Common myeloid progenitor, CD34-positive (primary cell): ENCODE measurements around the gene YWHAB.

ENCODE experiments used
- CTCF ChIA-PET: fragments of 350-600 bp; sonication (Branson Sonifier 250); formaldehyde crosslinking; loops from one replicate; lab custom pipeline; 2021; ENCODE audit warnings: antibody characterized with exemption; lab: Charles Lee
- POLR2A ChIA-PET: fragments of 350-600 bp; sonication (Branson Sonifier 250); formaldehyde crosslinking; loops from one replicate; lab custom pipeline; 2021; ENCODE audit warnings: antibody characterized with exemption; lab: Charles Lee
- DNase-seq, 3 donors: peaks; one replicate each; pipeline versions ENCODE4 v3.0.0 to v3.0.0-alpha.2; 2013
- H3K27ac ChIP-seq, 2 experiments: 1 replicate in 1 of 2; 2 replicates in 1 of 2; pipeline ENCODE4 v1.7.0; 2013; ENCODE audit warnings: inconsistent platforms in 2 of 2, low read length in 2 of 2, mild to moderate bottlenecking in 2 of 2, low read depth in 1 of 2, moderate library complexity in 1 of 2; ENCODE audit not compliant: severe bottlenecking in 2 of 2, insufficient read depth in 1 of 2, poor library complexity in 1 of 2
- H3K27me3 ChIP-seq, 5 experiments: replicated peaks in 2 of 5; 1 replicate in 3 of 5; 2 replicates in 2 of 5; pipeline versions ENCODE4 v1.6.1 to v1.7.0; 2013; ENCODE audit warnings: low read length in 4 of 5, mild to moderate bottlenecking in 2 of 5, moderate library complexity in 2 of 5, inconsistent platforms in 1 of 5; ENCODE audit not compliant: insufficient read depth in 5 of 5, control insufficient read depth in 4 of 5
- H3K36me3 ChIP-seq, 4 experiments: 1 replicate in 2 of 4; 2 replicates in 2 of 4; pipeline versions ENCODE4 v1.6.1 to v1.7.0; 2013; ENCODE audit warnings: low read length in 3 of 4, control low read depth in 1 of 4, mild to moderate bottlenecking in 1 of 4; ENCODE audit not compliant: control insufficient read depth in 4 of 4, insufficient read depth in 4 of 4
- H3K4me1 ChIP-seq, 4 experiments: 1 replicate in 3 of 4; 2 replicates in 1 of 4; pipeline versions ENCODE4 v1.6.1 to v1.7.1; 2013; ENCODE audit warnings: low read length in 3 of 4, mild to moderate bottlenecking in 3 of 4, control low read depth in 1 of 4, inconsistent platforms in 1 of 4, moderate library complexity in 1 of 4; ENCODE audit not compliant: control insufficient read depth in 4 of 4, insufficient read depth in 4 of 4; ENCODE audit errors: control extremely low read depth in 1 of 4
- H3K4me3 ChIP-seq, 7 experiments: 1 replicate in 4 of 7; 2 replicates in 3 of 7; pipeline versions ENCODE4 v1.5.1 to v1.7.0; 2013; ENCODE audit warnings: mild to moderate bottlenecking in 7 of 7, low read length in 6 of 7, moderate library complexity in 6 of 7, inconsistent platforms in 2 of 7, low read depth in 2 of 7, control low read depth in 1 of 7; ENCODE audit not compliant: insufficient read depth in 4 of 7, control insufficient read depth in 1 of 7; ENCODE audit errors: extremely low read depth in 1 of 7
- H3K9me3 ChIP-seq, 5 experiments: 1 replicate in 4 of 5; 2 replicates in 1 of 5; pipeline versions ENCODE4 v1.6.1 to v1.7.1; 2013; ENCODE audit warnings: low read length in 4 of 5, mild to moderate bottlenecking in 2 of 5, inconsistent platforms in 1 of 5, low read depth in 1 of 5, moderate library complexity in 1 of 5; ENCODE audit not compliant: control insufficient read depth in 4 of 5, insufficient read depth in 2 of 5; ENCODE audit errors: control extremely low read depth in 1 of 5
- WGBS: methylation state at CpG from one replicate; pipeline ENCODE4 v1.1.5; 2013; ENCODE audit not compliant: insufficient coverage; 5-methylcytosine and 5-hydroxymethylcytosine counted together

YWHAB gene

DNA sequence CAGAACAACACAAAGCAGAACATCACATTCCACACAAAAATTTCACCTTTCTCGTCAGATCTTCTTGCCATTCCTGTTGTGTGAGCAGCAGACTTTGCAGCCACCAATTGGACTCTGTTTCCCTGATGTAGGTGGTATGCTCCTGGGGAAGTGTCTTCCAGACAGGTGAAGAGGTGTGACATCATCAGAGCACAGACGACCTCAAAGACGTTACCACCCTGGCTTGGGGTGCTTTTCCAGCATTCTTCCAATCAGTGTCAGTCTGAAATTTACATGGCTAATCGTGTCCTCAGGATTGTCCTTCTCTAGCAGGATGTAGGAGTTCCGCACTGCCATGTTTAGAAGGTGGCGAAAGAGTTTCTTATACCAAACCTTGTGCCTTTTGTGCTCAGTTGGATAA, 43.5 kb upstream of the YWHAB start:
- CTCF ChIA-PET = no interaction called here
- Histone ChIP-seq H3K4me1 (no peaks in the 10 kb centered on the region), H3K27me3 (peaks cover 0 to 26% (median 8%) of the 10 kb centered on the region in 5 experiments), H3K27ac (no peak overlapping the region), H3K36me3 (no peaks in the 10 kb centered on the region), H3K4me3 (no peak overlapping the region), H3K9me3 (peaks cover 0 to 4% (median 0%) of the 10 kb centered on the region in 5 experiments)
- POLR2A ChIA-PET = no interaction called here
- DNase-seq = no peak
- WGBS = 91% methylated on average over 6 of the region's 6 CpGs

DNA sequence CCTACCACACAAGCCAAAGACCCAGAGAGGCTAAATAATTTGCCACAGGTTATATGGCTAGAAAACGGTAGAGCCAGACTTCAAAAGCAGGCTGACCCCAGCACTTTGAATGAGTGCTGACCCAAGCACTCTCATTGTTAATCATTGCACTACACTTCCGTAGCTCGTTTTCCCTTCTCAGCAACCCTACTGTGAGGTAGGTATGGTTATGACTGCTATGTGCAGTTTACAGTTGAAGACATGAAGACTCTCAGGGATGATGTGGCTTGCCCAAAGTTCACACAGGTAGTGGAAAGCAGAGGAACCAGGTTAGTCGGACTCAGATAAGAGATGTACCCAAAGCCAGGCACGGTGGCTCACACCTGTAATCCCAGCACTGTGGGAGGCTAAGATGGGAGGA, 41.6 kb upstream of the YWHAB start:
- DNase-seq = no peak
- POLR2A ChIA-PET = no interaction called here
- H3K4me1 ChIP-seq = no peaks in the 10 kb centered on the region
- no peaks in the 10 kb centered on the region for H3K36me3 ChIP-seq
- CTCF ChIA-PET = no interaction called here
- peaks cover 0 to 2% (median 0%) of the 10 kb centered on the region in 5 experiments for H3K9me3 ChIP-seq
- H3K27ac ChIP-seq = no peak overlapping the region
- peaks cover 0 to 15% (median 7%) of the 10 kb centered on the region in 5 experiments for H3K27me3 ChIP-seq
- H3K4me3 ChIP-seq = no peak overlapping the region
- WGBS = 92% methylated on average over 3 of the region's 5 CpGs

DNA sequence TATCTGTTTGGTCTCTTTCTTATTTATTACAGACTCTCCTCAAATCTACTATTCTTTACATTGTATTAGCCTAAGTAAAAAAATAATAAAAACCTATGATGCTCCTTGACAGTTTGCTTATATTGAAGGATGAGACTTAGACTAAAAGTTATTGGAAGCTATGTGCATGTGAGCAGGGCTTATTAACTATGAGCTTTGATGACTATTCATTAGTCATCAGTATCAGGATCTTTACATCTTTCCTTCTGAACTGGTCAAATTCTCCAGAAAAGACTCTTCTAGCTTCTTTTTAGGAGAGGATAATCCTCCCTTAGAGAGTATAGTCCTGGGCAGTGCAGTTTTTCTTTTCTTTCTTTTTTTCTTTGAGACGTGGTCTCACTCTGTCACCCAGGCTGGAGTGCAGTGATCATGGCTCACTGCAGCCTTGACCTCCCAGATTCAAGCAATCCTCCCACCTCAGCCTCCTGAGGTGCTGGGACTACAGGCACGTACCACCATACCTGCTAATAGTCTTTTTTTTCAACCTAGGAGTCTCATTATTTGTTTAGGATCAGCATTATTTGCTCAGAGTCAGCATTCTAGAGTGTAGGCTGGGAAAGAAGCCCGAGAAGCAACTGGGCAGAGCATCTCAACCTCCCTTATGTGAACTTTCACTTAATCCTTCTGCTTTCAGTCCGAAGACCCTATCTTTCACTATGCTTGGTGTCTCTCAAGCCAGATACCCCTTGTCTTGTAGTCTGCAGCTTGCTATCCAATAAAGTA, 37.1 kb upstream of the YWHAB start:
- POLR2A ChIA-PET = no interaction called here

DNA sequence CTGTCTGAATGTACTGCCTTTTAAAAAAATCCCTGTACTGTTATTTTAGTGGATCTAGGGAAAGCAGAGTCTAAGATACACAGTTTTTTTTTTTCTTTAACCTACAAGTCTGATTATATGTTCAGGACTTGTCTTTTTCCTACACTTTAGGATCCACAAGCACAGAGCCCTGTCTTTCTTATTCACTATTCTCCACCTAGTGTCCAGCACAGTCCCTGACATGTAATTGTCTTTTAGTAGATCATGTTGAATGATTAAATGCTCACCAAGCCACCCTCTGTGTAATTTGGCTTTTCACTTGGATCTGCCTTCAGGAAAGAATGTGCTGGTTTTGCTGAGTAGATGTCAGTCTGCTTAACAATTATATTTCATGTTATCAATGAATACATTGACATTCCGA, 35.8 kb upstream of the YWHAB start:
- Histone ChIP-seq H3K27me3 (peaks cover 0 to 9% (median 0%) of the 10 kb centered on the region in 5 experiments), H3K4me3 (no peak overlapping the region), H3K27ac (no peak overlapping the region), H3K36me3 (no peaks in the 10 kb centered on the region), H3K9me3 (no peaks in the 10 kb centered on the region), H3K4me1 (no peaks in the 10 kb centered on the region)
- POLR2A ChIA-PET = no interaction called here
- no peak for DNase-seq
- CTCF ChIA-PET = no interaction called here
- whole genome bisulfite sequencing = no CpG with 5 or more reads among the region's 1 CpG

More for the DNA sequence above, 37.1 kb upstream of the YWHAB start:
- H3K27me3 ChIP-seq = peaks cover 0 to 7% (median 3%) of the 10 kb centered on the region in 5 experiments
- H3K27ac ChIP-seq = no peak overlapping the region
- 94% methylated on average over 2 of the region's 4 CpGs for WGBS
- H3K9me3 ChIP-seq = no peaks in the 10 kb centered on the region
- H3K4me1 ChIP-seq = no peaks in the 10 kb centered on the region
- no peaks in the 10 kb centered on the region for H3K36me3 ChIP-seq
- no peak for DNase-seq
- CTCF ChIA-PET = no interaction called here
- no peak overlapping the region for H3K4me3 ChIP-seq

DNA sequence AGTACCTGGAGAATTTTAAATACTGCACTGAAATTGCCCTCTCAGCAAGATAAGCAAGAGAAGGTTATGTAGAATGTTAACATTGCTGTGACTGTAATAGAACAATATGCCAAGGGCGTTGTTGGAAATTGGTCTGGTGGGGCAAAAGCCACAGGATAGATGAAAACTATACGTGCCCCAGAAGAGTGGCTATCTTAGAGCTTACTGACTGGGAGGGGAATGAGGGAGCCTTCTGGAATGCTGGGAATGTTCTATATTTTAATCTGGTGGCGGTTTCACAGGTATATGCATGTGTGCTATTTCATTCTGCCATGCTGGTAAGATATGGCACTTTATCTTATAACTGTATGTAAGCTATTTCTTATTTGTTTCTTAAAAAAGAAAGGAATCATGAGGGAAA, 35.2 kb upstream of the YWHAB start:
- no peaks in the 10 kb centered on the region for H3K9me3 ChIP-seq
- POLR2A ChIA-PET = no interaction called here
- 94% methylated on average over 2 of the region's 3 CpGs for WGBS
- no peaks in the 10 kb centered on the region for H3K36me3 ChIP-seq
- H3K27me3 ChIP-seq = peaks cover 0 to 8% (median 0%) of the 10 kb centered on the region in 5 experiments
- no peak overlapping the region for H3K4me3 ChIP-seq
- H3K4me1 ChIP-seq = no peaks in the 10 kb centered on the region
- H3K27ac ChIP-seq = no peak overlapping the region
- CTCF ChIA-PET = no interaction called here
- DNase-seq = no peak

DNA sequence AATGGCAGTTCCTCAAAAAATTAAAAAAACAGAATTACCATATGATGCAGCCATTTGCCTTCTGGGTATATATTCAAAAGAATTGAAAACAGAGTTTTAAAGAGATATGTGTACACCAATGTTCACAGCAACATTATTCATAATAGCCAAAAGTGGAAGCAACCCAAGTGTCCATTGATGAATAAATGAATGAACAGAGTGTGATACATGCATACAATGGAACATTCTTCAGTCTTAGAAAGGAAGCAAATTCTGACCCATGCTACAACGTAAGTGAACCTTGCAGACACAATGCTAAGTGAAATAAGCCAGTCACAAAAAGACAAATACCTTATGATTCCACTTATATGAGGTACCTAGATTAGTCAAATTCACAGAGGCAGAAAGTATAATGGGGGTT, 34.7 kb upstream of the YWHAB start:
- no peak for DNase-seq
- CTCF ChIA-PET = no interaction called here
- peaks cover 0 to 7% (median 0%) of the 10 kb centered on the region in 5 experiments for H3K27me3 ChIP-seq
- no peaks in the 10 kb centered on the region for H3K36me3 ChIP-seq
- no peaks in the 10 kb centered on the region for H3K4me1 ChIP-seq
- WGBS = no CpG with 5 or more reads among the region's 1 CpG
- H3K27ac ChIP-seq = no peak overlapping the region
- no peaks in the 10 kb centered on the region for H3K9me3 ChIP-seq
- POLR2A ChIA-PET = no interaction called here
- no peak overlapping the region for H3K4me3 ChIP-seq

DNA sequence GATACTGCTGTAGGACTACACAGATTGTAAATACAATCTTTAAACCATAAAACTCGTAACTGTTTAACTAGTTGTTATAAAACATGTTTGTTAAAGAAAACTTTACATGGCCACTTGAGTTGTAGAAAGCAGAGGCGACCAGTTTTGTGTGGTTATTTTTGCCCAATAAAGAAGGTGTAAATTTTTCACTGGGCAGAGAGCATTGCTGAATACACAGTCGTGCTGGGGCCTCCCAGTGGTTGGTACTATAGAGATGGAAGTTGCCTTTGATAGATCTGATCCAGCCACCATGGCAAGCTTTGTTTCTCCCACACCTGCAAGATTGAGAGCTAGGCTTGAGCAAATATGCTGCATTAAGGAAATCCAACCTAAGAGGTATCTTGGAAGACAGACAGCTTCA, 34.0 kb upstream of the YWHAB start:
- no peak overlapping the region for H3K27ac ChIP-seq
- H3K4me1 ChIP-seq = no peaks in the 10 kb centered on the region
- CTCF ChIA-PET = no interaction called here
- H3K36me3 ChIP-seq = no peaks in the 10 kb centered on the region
- WGBS = 100% methylated on average over 2 of the region's 3 CpGs
- POLR2A ChIA-PET = no interaction called here
- peaks cover 0 to 7% (median 0%) of the 10 kb centered on the region in 5 experiments for H3K27me3 ChIP-seq
- H3K4me3 ChIP-seq = no peak overlapping the region
- H3K9me3 ChIP-seq = no peaks in the 10 kb centered on the region
- DNase-seq = no peak
